RKO (cell line): ENCODE data around the gene MCF2L2.
A peak's percentile ranks its signal among the peaks of the same experiment; 100 is the strongest.
"Not testable (repeated sequence)": the region's sequence is repeated elsewhere in the genome, so short reads cannot be mapped to it uniquely, and the experiment has no call there.

ENCODE experiments used
- DNase-seq: peaks from one replicate; pipeline ENCODE4 v3.0.0-alpha.2; 2016; ENCODE audit warnings: low spot score

The MCF2L2 gene

DNA sequence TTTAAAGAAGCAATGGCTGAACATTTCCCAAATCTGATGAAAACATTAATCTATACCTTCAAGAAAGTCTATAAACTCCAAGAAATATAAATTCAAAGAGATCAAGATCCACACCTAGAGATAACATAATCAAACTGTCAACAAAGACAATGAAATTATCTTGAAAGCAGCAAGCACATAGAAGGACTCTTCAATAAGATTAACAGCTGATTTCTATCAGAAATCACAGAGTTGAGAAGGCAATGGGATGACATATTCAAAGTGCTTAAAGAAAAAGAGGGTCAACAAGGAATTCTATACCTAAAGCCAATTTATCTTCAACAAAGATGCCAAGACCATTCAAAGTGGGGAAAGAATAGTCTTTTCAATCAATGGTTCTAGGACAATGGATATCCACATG is 224.7 kb downstream of the MCF2L2 start:
- no peak for DNase-seq

DNA sequence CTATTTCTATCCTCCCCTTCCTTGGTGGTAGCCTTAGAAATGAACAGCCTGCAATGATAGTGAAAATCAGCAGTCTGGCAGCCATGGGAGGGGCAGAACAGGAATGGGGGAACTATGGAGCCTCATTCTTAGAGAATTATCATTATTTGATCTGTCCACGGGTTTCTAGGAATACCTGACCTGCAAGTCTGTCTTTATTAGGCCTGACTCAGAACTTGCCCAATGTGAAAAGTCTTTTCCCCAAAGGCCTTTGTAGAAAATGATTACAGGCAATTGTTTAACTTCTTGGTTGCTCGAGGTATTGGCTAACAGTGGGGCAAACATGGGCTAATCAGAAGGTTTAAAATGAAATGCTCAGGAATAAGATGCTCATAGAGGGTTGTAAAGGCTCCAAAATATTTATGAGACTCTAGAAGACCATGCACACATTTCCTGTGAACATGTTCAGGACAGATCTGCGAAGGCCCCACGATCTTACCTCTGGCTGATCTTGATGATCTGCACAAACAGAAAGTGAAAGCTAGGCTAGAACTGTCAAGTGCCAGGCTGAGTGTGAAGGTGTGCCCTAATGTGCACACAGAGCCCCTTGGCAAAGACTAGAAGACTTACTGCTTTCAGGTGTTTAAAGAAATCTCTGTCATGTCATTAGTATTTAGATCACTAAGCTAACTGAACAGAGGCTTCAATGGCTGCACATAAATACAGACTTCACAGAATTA is 226.3 kb downstream of the MCF2L2 start:
- no peak for DNase-seq

DNA sequence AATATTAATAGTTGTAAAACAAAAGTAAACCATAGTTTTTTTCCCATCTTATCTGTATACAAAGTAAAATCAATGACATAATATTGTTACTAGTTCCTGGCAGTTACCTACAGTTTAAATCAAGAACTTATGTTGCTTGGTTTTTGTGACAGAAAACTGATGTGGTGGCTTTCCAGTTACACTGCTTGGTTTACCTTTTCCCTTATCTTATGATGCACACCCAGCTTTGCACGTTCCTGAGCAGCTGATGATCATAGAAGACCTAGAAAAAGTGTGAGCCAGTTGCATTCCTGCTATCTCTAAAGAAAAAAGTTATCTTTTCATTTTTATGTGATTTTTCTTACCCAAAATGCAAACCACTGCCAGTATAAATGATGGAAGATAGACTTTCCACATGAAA is 229.5 kb downstream of the MCF2L2 start:
- no peak for DNase-seq

DNA sequence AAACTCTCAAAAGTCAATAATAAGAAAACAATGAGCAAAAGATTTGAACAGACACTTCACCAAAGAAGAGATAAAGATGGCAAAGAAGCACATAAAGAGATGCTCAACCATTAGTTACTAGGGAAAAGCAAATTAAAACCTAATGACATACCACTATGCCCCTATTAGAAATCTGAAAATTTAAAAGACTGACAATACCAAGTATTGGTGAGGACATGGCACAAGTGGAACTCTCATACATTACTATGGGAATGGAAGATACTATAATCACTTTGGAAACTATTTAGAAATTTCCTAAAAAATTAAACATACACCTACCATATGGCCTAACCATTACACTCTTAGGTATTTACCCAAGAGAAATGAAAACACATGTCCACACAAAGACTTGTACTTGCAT is 230.7 kb downstream of the MCF2L2 start:
- DNase-seq: no peak

DNA sequence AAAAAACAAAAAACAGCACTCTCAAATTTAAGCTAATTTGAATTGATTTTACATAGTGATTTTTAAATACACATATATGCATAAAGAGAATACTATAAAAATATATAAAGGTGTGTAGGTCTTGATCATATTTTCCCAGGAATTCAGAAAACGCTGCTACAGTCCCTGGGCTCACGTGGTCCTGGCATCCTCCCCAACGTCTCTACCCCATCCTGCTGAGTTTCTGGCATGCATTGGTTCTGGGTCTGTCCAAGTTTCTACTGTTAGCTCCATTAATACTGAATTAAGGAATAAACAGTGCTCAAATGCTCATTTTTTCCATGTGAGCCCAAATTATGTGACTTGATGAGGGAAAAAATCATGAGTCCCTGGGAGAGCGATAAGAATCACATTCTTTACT is 233.2 kb downstream of the MCF2L2 start:
- no peak for DNase-seq

DNA sequence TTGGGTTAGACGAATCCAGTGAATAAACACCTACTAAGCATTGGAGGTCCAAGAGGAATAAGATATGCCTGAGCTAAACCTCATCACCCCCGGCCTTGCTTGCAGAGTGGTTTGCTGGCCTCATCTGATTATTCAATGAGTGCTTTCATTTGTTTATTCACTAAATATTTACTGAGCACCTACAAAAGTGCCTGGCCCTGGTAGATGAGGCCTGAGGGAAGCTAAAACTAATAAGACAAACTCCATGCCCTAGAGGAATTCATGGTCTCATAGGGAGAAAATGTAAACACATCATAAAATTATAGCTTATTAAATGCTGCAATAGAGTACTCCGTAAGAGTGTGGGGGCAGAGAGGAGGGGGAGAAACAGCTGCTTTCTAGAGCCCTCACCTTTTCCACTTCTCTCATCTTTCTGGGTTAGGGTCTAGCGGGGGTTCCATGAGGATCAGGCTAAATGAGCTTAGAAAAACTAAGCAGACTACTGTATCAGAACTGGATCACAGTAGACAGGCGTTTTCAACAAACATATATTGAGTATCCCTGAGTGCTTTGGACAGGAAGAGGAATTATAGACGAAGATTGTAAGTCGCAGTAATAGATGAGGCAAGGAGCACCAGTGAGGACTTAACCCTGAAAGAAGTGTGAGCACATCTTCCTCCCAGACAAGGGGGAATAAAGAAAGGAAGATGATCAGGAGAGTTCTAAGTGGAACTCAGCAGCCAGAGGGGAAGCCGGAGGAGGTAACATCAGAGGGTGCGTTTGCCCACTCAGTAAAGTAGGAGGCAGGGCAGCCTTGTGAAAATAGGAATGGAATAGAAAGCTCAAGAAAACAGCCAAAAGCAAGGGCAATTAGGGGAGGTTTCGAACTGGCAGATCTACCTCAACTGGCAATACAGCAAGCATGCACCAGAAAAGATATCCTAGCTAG is 234.4 kb downstream of the MCF2L2 start:
- DNase-seq: no peak

DNA sequence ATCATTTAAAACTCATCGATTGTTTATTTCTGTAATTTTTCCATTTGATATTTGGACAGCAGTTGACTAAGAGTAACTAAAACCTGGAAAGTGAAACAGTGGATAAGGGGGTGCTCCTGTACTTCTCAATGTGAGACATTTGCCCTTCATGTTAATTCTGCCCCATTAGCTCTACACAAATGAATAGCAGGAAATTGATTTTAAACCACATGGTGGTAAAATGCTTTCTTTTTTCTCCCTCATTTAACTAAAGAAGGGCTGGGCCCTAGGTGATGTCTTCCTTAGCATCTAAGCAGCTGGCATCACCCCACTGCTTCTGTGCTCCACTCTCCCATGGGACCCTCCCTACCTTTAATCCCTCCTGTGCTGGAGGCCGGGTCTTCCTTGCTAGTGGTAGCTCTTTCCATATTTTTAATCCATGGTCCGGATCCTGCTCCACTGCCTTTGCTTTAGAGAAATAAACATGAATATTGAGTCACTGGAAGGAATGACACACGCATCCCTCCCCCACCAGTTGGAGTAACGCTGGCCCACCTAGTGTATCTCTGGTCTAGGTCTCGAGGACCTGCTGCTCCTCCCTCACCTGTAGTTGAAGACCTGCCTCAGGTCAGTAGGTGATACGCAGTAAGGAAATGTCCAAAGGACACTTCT is 235.6 kb downstream of the MCF2L2 start:
- no peak for DNase-seq

DNA sequence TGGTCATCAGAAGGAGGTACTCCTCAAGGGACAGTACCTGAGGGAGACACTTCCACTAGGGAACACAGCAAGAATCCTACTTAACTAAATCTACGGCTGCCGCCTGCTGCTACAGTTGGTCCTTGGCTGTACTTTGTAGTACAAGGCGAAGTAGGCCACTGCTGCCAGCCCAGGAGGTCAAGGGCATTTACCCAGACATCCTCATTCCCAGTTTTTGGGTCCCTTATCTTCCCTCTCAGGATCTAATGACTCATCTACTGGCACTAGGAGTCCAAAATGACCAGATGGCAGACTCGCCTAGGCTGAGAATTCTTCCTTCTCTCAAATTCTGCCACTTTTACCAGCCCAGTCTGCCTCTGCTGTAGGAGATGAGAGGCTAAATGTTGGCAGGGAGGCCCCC is 238.8 kb downstream of the MCF2L2 start:
- DNase-seq: no peak

DNA sequence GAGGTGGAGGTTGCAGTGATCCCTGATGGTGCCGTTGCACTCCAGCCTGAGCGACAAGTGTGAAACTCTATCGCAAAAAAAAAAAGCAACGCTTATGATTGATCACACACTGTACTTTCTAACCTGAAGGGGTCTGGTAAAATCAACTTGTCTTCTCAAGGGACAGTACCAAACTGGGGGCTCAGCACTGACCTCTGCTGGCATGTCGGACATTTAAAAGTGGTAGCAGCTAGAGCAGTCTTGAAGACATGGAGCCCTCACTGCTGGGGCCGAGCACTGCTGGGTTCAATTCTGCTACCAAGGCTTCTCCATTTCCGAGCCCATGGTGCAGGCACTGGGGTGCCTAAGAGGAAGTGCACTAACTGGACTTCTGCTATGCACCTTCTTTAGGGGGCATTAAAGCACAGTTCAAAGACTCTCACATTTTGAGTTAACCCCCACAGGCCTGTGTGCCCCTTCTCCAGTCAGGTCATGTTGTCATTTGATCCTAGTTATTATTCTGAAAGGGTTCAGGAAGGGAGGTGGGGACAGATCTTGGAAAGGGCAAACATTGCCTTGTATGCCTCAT is 239.4 kb downstream of the MCF2L2 start:
- DNase-seq: no peak

DNA sequence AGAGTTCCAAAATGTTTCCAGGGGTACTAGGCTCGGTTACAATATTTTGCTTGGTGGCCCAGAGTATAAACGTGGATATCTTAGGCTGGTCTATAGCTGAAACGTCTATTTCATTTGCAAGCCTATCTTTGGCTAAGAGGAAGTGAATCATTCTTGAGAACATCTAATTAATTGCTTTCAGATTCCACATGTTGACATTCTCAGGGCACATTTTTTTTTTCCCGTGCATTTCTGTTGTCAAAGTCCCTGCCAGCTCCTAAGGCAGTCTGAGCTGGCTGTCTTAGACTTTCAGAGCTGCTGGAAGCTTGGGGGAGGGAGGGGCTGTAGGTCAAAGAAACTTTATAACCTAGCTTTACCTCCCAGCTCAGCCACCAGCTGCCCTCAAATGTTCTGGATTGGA is 242.7 kb downstream of the MCF2L2 start:
- DNase-seq: peak; percentile 34

DNA sequence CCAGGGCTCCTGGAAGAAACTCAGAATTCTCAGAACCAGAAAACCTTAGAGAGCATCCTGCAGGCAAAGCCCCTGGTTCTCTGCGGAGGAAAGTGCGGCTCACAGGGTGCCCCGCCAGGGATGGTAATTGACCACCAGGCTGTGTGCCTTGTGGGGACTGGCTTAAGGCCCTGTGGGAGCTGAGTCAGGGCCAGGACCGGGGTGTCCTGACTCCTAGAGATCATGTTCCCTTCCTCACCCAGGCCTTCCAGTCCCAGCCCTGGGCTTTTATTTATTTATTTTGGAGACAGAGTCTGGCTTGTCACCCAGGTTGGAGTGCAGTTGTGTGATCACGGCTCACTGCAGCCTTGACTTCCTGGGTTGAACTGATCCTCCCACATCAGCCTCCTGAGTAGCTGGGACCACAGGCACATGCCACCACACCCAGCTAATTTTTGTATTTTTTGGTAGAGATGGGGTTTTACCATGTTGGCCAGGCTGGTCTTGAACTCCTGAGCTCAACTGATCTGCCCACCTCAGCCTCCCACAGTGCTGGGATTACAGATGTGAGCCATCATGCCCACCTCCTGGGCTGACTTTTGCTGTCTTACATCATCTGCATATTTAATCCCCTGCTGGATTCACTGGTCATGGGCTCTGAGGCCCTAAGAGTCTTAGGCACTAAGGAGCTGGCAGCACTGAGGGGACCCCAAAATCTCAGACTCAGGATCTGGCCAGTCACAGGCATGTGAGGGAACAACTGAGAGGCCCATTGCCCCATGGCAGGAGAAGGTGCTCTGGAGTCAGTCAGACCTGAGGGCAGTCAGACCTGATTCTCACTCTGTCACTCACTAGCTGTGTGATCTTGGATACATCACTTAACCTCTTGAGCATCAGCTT is 245.4 kb downstream of the MCF2L2 start:
- DNase-seq: no peak

DNA sequence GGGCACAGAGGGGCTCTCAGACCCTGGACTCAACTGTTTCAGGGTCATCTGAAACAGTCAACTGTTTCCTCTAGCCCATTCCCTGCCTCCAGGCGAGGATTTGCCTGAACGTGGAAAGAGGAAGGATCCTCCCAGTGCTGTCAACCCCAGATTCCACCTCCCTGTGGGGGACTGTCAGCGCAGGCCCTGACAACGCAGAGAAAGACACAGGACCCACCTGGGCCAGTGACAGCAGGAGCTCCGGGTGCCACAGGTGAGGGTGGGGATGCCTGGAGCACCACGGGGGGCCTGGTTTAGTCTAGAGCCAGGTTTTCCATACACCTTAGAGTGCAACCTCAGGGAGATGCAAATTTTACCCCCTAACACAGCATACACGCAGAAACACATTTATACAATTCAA is 246.3 kb downstream of the MCF2L2 start:
- DNase-seq: no peak

DNA sequence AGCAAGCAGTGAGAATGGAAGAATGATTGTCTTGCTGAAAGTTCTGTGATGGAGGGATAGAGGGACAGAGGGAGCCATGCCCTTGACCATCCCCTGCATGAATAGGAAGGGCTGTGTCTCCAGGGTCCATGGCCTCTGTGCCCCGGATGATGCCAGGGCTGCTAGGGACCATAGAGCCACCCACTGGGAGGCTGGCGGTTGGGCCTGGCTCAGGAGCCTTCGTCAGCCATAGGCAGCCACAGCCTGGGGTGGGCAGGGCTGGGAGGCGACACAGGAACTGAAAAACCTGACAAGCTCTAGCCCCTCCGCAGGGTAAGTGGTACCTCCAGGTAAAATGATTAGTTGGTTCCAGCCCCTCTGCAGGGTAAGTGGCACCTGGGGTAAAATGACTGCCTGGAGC is 246.8 kb downstream of the MCF2L2 start:
- no peak for DNase-seq

DNA sequence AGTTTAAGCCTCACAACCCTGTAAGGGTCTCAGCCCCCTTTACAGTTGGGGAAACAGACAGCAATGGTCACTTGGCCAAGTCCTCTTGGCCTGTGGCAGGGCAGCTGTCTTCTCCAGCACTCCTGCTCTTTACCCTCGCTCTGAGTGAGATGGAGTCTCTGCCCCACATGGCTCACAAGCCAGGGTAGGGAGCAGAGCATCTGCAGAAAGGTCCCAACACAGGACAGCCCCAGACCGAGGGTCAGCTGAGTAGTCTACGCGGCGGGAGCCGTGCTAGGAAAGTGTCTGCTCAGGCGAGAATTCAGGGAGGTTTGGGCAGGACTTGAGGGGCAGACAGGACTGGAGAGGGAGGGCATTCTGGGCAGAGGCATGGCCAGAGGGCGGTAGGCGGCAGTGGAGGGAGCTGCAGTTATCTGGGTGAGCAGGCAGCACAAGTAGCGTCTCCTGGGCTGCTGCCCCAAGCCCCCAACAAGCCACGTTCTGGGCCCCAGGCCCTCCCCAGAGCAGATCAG is 247.6 kb downstream of the MCF2L2 start:
- DNase-seq: no peak

DNA sequence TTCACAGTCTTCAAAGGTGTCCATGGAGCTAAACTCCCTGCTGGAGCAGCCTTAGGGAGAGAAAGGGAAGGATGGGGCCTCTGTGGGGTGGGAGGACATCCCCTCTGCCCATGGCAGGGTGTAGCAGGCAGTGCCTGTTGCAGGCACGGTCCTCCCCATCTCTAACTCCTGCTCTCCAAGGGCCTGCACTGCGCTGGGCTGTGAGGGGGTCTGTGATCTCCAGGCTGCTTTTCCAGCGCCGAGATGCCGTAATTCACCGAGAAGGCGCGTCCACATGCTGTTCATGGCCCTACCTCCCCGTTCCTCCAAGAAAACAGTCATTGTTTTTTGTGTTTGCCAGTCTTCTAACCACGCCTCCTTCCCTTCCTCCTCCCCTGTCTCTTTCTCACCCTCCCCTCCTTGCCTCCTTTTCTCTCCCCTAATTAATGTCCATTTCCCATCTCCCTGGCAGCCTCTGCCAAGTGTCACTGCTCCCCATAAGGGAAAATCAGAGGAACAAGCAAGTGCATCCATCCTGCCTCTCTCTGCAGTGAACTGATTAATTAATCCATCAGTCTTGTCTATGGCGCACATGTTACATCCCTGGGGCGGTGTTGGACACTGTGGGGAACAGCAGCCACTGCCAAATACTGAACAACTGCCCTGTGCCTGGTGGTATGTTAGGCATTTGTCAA is 248.2 kb downstream of the MCF2L2 start:
- no peak for DNase-seq

DNA sequence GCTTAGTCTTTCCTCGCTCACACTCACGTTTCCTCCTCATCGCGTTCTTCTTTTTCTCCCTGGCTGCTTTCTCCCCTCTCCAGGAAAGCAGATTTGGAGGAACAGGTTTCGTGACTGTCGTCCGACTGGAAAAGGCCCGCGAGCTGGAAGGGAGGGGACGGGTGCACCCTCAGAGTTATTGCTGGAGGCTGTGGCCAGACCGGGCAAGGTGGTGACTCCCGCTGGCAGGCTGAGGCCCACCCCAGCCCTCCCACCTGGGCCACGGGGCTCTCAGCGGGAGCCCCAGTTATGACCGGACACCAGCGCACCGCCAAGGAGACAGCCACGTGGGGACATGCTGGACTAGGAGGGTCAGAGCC is 248.9 kb downstream of the MCF2L2 start:
- not testable (repeated sequence) for DNase-seq

DNA sequence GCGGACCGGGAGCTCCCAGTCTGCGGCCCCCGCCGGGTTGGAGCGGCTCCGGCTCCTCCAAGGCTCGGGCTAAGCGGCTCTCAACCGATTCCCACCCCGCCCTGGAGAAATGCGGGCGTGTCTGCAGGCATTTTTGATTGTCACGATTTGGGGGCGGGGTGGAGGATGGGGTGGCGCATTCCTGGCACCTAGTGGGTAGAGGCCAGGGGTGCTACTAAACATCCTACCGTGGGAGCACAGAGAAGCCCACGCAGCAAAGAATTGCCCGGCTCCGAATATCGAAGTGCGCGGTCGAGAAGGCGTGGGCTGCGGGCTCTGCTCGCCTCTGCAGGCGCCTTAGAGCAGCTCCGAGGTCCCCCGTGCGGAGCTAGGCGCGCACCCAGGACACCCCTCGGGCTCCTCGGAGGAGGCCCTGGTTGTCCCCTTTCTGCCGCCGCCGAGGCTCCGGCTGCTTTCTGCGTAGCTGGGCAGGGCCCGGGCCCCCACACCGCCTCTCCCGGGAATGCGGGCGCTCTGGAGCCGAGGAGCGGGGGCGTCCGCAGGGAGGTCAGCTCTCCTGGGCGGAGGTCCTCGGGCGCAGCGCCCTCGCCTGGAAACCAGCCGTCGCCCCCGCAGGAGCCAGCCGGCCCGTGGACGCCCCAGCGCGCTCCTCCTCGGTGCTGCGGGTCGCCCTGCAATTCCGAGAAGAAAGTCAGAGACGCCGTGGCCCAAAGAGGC is 249.4 kb downstream of the MCF2L2 start:
- DNase-seq: peak; percentile 53

DNA sequence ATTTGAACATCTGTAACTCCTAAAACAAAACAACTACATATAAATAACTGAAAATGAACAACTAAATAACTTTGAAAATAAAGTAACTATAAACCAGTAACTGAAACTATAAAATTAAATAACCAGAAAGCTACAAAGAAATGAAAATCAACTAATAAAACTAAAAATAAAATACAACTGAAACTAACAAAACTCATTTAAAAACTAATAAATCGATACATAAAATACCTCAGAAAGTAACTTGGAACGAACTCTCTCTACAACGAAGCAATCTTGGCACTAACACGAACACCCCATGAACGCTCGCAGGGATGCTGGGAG is 249.9 kb downstream of the MCF2L2 start:
- no peak for DNase-seq

DNA sequence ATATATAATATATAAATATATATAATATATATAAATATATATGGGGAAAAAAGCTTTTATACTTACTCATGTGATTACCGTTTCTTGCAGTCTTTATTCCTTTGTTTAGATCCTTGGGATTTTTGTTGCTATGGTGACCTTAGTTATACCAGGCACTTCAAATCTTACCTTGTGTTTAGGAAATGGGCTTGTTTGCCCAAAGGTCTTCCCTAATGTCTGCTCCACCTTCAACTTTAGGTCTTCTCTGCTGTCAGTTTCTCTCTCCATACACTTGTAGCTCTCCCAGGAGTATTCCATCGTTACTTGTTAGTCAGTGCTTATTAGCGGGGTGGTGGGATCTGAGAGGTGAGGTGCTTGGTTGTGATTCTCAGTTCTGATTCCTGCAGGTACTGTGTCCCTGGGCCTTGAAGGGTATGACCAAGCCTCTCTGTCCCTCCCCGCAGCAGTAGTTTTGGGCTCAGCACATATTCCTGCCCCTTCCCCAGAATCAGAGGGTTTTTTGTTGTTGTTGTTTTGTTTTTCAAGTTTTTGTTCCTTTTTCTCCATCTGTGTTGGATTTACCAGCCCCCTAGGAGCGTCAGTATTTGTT is 256.3 kb downstream of the MCF2L2 start:
- DNase-seq: no peak

DNA sequence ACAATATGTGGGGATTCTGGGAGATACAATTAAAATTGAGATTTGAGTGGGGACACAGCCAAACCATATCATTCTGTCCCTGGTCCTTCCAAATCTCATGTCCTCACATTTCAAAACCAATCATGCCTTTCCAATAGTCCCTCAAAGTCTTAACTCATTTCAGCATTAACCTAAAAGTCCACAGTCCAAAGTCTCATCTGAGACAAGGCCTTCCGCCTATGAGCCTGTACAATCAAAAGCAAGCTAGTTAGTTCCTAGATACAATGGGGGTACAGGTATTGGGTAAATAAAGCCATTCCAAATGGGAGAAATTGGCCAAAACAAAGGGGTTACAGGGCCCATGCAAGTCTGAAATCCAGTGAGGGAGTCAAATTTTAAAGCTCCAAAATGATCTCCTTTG is 260.4 kb downstream of the MCF2L2 start:
- DNase-seq: not testable (repeated sequence)
